Measurements from ENCODE around the gene ZSCAN32.

Gene ZSCAN32

GRCh38 chr16:3400779-3401688 is at the start of gene ZSCAN32, which contains the start of gene ZNF174:
Gene ZSCAN32, minus strand, starts transcription at chr16:3401004. Its CDS starts 3,447 bp downstream, at chr16:3397557.
Gene ZNF174, plus strand, starts transcription at chr16:3401215. Its CDS starts 790 bp downstream, at chr16:3402005.
- TF ChIP-seq CSDC2 (CRISPR knock-in tag; IDR thresholded peaks at IDR 0.05): no peak
- no peak for TF ChIP-seq CSRNP3 (CRISPR knock-in tag; IDR thresholded peaks at IDR 0.05)
- no peak for TF ChIP-seq ZNF565 (CRISPR knock-in tag; conservative IDR thresholded peaks at IDR 0.05; ENCODE audit: low read depth)
- TF ChIP-seq, protein P1, sequence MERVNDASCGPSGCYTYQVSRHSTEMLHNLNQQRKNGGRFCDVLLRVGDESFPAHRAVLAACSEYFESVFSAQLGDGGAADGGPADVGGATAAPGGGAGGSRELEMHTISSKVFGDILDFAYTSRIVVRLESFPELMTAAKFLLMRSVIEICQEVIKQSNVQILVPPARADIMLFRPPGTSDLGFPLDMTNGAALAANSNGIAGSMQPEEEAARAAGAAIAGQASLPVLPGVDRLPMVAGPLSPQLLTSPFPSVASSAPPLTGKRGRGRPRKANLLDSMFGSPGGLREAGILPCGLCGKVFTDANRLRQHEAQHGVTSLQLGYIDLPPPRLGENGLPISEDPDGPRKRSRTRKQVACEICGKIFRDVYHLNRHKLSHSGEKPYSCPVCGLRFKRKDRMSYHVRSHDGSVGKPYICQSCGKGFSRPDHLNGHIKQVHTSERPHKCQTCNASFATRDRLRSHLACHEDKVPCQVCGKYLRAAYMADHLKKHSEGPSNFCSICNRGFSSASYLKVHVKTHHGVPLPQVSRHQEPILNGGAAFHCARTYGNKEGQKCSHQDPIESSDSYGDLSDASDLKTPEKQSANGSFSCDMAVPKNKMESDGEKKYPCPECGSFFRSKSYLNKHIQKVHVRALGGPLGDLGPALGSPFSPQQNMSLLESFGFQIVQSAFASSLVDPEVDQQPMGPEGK (CRISPR knock-in tag; IDR thresholded peaks at IDR 0.05; ENCODE audit: borderline replicate concordance): no peak; the same call in 1 of the 2 replicates
- TF ChIP-seq ZFP3 (CRISPR knock-in tag; IDR thresholded peaks at IDR 0.05): no peak; the same call in 1 of the 2 replicates
- TF ChIP-seq ARNTL (CRISPR knock-in tag; IDR thresholded peaks at IDR 0.05; ENCODE audit: borderline replicate concordance, low read depth): no peak
- TF ChIP-seq ZC3H10 (CRISPR knock-in tag; IDR thresholded peaks at IDR 0.05): no peak
- no peak for TF ChIP-seq ZNF8 (CRISPR knock-in tag; IDR thresholded peaks at IDR 0.05)
- no peak for TF ChIP-seq SNAI2 (CRISPR knock-in tag; IDR thresholded peaks at IDR 0.05)
- TF ChIP-seq GLIS3 (CRISPR knock-in tag; IDR thresholded peaks at IDR 0.05): no peak
- TF ChIP-seq TCF4 (CRISPR knock-in tag; IDR thresholded peaks at IDR 0.05; ENCODE audit: borderline replicate concordance): no peak
- TF ChIP-seq OSR1 (CRISPR knock-in tag; IDR thresholded peaks at IDR 0.05): no peak
- no peak for TF ChIP-seq ZNF70 (CRISPR knock-in tag; IDR thresholded peaks at IDR 0.05)
- ATAC-seq: peak; percentile 99

- TF ChIP-seq, protein P1 (CRISPR knock-in tag; IDR thresholded peaks at IDR 0.05; ENCODE audit: borderline replicate concordance): no peak
- no peak for TF ChIP-seq OSR1 (CRISPR knock-in tag; IDR thresholded peaks at IDR 0.05)
- no peak for TF ChIP-seq ZNF8 (CRISPR knock-in tag; IDR thresholded peaks at IDR 0.05)
- no peak for TF ChIP-seq ESRRG (CRISPR knock-in tag; IDR thresholded peaks at IDR 0.05)
- TF ChIP-seq ZFP3 (CRISPR knock-in tag; IDR thresholded peaks at IDR 0.05): no peak
- TF ChIP-seq, protein P2, sequence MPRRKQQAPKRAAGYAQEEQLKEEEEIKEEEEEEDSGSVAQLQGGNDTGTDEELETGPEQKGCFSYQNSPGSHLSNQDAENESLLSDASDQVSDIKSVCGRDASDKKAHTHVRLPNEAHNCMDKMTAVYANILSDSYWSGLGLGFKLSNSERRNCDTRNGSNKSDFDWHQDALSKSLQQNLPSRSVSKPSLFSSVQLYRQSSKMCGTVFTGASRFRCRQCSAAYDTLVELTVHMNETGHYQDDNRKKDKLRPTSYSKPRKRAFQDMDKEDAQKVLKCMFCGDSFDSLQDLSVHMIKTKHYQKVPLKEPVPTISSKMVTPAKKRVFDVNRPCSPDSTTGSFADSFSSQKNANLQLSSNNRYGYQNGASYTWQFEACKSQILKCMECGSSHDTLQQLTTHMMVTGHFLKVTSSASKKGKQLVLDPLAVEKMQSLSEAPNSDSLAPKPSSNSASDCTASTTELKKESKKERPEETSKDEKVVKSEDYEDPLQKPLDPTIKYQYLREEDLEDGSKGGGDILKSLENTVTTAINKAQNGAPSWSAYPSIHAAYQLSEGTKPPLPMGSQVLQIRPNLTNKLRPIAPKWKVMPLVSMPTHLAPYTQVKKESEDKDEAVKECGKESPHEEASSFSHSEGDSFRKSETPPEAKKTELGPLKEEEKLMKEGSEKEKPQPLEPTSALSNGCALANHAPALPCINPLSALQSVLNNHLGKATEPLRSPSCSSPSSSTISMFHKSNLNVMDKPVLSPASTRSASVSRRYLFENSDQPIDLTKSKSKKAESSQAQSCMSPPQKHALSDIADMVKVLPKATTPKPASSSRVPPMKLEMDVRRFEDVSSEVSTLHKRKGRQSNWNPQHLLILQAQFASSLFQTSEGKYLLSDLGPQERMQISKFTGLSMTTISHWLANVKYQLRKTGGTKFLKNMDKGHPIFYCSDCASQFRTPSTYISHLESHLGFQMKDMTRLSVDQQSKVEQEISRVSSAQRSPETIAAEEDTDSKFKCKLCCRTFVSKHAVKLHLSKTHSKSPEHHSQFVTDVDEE (CRISPR knock-in tag; IDR thresholded peaks at IDR 0.05): no peak
- no peak for TF ChIP-seq ZNF565 (CRISPR knock-in tag; conservative IDR thresholded peaks at IDR 0.05; ENCODE audit: low read depth)
- TF ChIP-seq GLIS3 (CRISPR knock-in tag; IDR thresholded peaks at IDR 0.05): no peak
- TF ChIP-seq ZFP30 (CRISPR knock-in tag; IDR thresholded peaks at IDR 0.05): no peak
- TF ChIP-seq ISL1 (CRISPR knock-in tag; IDR thresholded peaks at IDR 0.05): no peak
- TF ChIP-seq, protein P3, sequence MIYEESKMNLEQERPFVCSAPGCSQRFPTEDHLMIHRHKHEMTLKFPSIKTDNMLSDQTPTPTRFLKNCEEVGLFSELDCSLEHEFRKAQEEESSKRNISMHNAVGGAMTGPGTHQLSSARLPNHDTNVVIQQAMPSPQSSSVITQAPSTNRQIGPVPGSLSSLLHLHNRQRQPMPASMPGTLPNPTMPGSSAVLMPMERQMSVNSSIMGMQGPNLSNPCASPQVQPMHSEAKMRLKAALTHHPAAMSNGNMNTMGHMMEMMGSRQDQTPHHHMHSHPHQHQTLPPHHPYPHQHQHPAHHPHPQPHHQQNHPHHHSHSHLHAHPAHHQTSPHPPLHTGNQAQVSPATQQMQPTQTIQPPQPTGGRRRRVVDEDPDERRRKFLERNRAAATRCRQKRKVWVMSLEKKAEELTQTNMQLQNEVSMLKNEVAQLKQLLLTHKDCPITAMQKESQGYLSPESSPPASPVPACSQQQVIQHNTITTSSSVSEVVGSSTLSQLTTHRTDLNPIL (CRISPR knock-in tag; IDR thresholded peaks at IDR 0.05; ENCODE audit: low read depth): no peak
- no peak for TF ChIP-seq ZNF70 (CRISPR knock-in tag; IDR thresholded peaks at IDR 0.05)
- TF ChIP-seq ARNTL (CRISPR knock-in tag; IDR thresholded peaks at IDR 0.05; ENCODE audit: borderline replicate concordance, low read depth): no peak
- TF ChIP-seq ZC3H10 (CRISPR knock-in tag; IDR thresholded peaks at IDR 0.05): no peak
- no peak for TF ChIP-seq BACH2 (CRISPR knock-in tag; IDR thresholded peaks at IDR 0.05; ENCODE audit: borderline replicate concordance)
- TF ChIP-seq PPARA (CRISPR knock-in tag; IDR thresholded peaks at IDR 0.05; ENCODE audit: borderline replicate concordance): no peak
- TF ChIP-seq CSRNP3 (CRISPR knock-in tag; IDR thresholded peaks at IDR 0.05): no peak
- no peak for TF ChIP-seq TCF4 (CRISPR knock-in tag; IDR thresholded peaks at IDR 0.05; ENCODE audit: borderline replicate concordance)
- no peak for TF ChIP-seq TOX (CRISPR knock-in tag; IDR thresholded peaks at IDR 0.05; ENCODE audit: borderline replicate concordance)
- peak; percentile 82 for ATAC-seq
Measured at GRCh38 chr16:3444032-3444388, 43.2 kb upstream of the ZSCAN32 start.
